ENCODE results near the gene ALDH4A1.

ALDH4A1 gene

GRCh38 chr1:18950401-18951026 is 48.2 kb upstream of the ALDH4A1 start:
- TF ChIP-seq RAD21 (IDR thresholded peaks at IDR 0.05; ENCODE audit: low read depth) (no peak), TEAD4 (IDR thresholded peaks at IDR 0.05) (no peak), NFIC (IDR thresholded peaks at IDR 0.05) (no peak), FOXM1 (IDR thresholded peaks at IDR 0.05; ENCODE audit: borderline replicate concordance, low read depth) (no peak), EP300 (IDR thresholded peaks at IDR 0.05; ENCODE audit: borderline replicate concordance) (no peak), ZBTB7A (IDR thresholded peaks at IDR 0.05; ENCODE audit: low read depth) (no peak), CEBPB (IDR thresholded peaks at IDR 0.05) (no peak), TAF1 (IDR thresholded peaks at IDR 0.05; ENCODE audit: low read depth) (no peak), CREB1 (IDR thresholded peaks at IDR 0.05; ENCODE audit: low read depth) (no peak), MAX (IDR thresholded peaks at IDR 0.05) (no peak), TCF12 (IDR thresholded peaks at IDR 0.05; ENCODE audit: low read depth) (no peak), EGR1 (IDR thresholded peaks at IDR 0.05) (no peak)
- TF ChIP-seq, protein P1, sequence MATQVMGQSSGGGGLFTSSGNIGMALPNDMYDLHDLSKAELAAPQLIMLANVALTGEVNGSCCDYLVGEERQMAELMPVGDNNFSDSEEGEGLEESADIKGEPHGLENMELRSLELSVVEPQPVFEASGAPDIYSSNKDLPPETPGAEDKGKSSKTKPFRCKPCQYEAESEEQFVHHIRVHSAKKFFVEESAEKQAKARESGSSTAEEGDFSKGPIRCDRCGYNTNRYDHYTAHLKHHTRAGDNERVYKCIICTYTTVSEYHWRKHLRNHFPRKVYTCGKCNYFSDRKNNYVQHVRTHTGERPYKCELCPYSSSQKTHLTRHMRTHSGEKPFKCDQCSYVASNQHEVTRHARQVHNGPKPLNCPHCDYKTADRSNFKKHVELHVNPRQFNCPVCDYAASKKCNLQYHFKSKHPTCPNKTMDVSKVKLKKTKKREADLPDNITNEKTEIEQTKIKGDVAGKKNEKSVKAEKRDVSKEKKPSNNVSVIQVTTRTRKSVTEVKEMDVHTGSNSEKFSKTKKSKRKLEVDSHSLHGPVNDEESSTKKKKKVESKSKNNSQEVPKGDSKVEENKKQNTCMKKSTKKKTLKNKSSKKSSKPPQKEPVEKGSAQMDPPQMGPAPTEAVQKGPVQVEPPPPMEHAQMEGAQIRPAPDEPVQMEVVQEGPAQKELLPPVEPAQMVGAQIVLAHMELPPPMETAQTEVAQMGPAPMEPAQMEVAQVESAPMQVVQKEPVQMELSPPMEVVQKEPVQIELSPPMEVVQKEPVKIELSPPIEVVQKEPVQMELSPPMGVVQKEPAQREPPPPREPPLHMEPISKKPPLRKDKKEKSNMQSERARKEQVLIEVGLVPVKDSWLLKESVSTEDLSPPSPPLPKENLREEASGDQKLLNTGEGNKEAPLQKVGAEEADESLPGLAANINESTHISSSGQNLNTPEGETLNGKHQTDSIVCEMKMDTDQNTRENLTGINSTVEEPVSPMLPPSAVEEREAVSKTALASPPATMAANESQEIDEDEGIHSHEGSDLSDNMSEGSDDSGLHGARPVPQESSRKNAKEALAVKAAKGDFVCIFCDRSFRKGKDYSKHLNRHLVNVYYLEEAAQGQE (IDR thresholded peaks at IDR 0.05; ENCODE audit: low read depth) = no peak

DNA sequence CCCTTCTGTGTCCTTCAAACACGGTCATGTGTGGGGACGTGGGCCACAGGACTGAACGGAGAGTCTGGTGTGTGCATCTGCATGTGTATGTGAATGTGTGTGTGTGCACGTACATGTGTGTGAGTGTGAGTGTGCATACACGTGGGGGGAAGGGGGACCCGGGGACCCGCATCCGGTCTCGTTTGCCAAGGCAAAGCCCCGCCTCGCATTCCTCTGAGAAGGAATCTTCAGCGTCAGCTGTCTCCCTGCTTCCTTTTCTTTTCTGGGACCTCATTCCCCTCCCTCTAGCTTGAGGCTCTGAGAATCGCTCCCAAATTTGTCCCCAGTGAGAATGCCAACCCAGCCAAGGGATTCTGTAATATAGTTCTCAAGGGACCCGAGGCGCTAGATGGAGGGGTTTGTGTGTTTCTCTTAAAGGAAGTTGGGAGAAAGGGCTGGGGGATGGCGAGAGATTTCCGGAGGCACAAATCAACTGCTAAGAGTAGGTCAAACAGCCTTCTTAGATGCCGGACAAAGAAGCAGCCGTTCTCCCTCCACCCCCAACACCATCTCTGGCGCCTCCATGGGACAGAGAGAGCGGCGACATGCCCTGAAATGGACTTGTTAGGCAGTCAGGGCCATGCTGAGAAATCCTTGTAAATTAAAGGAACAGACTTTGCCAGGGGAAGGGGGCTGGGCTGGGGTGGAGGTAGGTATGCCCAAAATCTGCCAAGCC is 47.5 kb upstream of the ALDH4A1 start:
- TF ChIP-seq ZBTB7A (IDR thresholded peaks at IDR 0.05; ENCODE audit: low read depth) = no peak
- TF ChIP-seq, protein P1 (IDR thresholded peaks at IDR 0.05; ENCODE audit: low read depth) = no peak
- TF ChIP-seq MAX (IDR thresholded peaks at IDR 0.05) = no peak
- TF ChIP-seq NFIC (IDR thresholded peaks at IDR 0.05) = no peak
- TF ChIP-seq CEBPB (IDR thresholded peaks at IDR 0.05) = no peak
- TF ChIP-seq FOXM1 (IDR thresholded peaks at IDR 0.05; ENCODE audit: borderline replicate concordance, low read depth) = no peak
- no peak for TF ChIP-seq TAF1 (IDR thresholded peaks at IDR 0.05; ENCODE audit: low read depth)
- TF ChIP-seq, protein P2, sequence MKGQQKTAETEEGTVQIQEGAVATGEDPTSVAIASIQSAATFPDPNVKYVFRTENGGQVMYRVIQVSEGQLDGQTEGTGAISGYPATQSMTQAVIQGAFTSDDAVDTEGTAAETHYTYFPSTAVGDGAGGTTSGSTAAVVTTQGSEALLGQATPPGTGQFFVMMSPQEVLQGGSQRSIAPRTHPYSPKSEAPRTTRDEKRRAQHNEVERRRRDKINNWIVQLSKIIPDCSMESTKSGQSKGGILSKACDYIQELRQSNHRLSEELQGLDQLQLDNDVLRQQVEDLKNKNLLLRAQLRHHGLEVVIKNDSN (IDR thresholded peaks at IDR 0.05) = no peak
- no peak for TF ChIP-seq YY1 (IDR thresholded peaks at IDR 0.05; ENCODE audit: low read depth)
- TF ChIP-seq RAD21 (IDR thresholded peaks at IDR 0.05; ENCODE audit: low read depth) = no peak
- no peak for TF ChIP-seq EGR1 (IDR thresholded peaks at IDR 0.05)

DNA sequence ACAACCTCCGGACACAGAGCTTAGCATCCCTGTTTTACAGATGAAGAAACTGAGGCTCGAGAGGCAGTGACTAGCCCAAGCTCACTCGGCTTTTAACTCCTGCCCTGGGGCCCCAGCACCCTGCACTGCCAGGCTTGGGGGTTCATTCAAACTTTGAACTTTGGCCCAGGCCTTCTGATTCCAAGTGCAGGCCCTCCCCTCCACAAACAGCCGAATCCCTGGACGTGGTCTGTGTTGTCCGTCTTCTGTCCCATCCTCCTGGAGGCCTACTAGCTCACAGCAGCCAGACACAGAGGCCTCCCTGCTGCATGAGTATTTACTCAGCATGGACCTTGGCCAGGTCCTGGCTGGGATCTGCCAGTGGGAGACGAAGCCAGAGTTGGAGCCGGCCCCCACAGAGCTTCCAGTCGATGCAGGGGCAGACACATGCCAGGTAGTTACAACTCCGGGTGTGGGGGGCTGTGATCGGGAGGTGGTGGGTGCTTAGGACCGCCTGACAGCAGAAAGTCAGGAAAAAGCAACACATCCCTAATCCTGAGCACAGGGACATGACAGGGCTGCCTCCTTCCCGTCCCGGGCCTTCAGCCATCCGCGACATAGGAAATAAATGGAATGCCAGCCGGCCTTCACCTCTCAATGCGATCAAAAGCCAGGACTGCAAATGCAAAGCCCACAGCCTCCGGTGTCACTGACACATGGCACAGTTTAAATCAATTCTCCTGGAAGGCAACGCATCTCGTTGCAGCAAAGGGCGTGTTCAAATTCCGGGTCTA is 46.7 kb upstream of the ALDH4A1 start:
- TF ChIP-seq FOXM1 (IDR thresholded peaks at IDR 0.05; ENCODE audit: borderline replicate concordance, low read depth) (no peak), CREB1 (IDR thresholded peaks at IDR 0.05; ENCODE audit: low read depth) (no peak), TEAD4 (IDR thresholded peaks at IDR 0.05) (no peak), YY1 (IDR thresholded peaks at IDR 0.05; ENCODE audit: low read depth) (no peak), EGR1 (IDR thresholded peaks at IDR 0.05) (no peak), TAF1 (IDR thresholded peaks at IDR 0.05; ENCODE audit: low read depth) (no peak), RAD21 (IDR thresholded peaks at IDR 0.05; ENCODE audit: low read depth) (no peak)
- TF ChIP-seq, protein P2 (IDR thresholded peaks at IDR 0.05) = no peak

DNA sequence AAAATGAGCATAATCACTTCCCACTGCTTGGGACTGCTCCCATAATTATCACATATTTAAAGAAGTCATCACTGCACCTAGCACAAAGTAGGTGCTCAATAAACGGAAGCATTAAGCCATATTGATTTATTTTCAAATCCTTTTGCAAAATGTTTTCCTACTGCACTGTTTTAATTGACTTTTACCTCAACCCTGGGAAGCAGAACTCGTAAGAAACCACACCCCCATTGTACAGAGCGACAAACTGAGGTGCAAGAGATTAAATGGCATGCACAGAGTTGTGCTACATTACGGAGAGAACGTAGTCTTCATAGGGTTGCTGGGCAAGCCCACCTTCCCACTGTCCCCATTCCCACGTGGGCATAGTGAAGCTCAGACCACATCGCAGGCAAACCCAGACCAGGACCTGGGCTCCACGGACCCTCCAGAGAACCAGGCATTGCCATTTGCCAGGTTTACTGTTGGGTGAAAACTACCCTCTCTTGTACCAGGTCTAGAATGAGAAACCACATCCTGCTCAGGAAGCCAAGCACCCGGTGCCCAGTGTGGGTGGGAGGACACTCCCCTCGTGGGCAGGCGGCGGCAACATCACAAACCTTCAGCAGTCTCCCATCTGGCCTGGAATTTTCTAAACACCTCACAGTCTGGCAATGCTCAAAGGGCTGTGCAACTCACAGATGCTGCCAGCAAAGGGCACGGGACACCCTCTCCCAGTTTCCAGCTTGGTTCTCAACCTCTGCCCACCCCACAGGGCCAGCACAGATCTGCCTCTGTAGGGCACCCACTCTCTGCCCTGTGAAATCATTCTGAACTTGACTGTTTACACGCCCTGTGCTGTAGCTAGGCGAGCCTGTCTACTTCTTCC is 45.9 kb upstream of the ALDH4A1 start:
- TF ChIP-seq TAF1 (IDR thresholded peaks at IDR 0.05; ENCODE audit: low read depth) = no peak
- TF ChIP-seq EGR1 (IDR thresholded peaks at IDR 0.05) = no peak
- no peak for TF ChIP-seq RAD21 (IDR thresholded peaks at IDR 0.05; ENCODE audit: low read depth)
- TF ChIP-seq, protein P2 (IDR thresholded peaks at IDR 0.05) = no peak
- no peak for TF ChIP-seq FOXM1 (IDR thresholded peaks at IDR 0.05; ENCODE audit: borderline replicate concordance, low read depth)
- no peak for TF ChIP-seq EP300 (IDR thresholded peaks at IDR 0.05; ENCODE audit: borderline replicate concordance)
- no peak for TF ChIP-seq ZBTB7A (IDR thresholded peaks at IDR 0.05; ENCODE audit: low read depth)
- no peak for TF ChIP-seq NFIC (IDR thresholded peaks at IDR 0.05)
- no peak for TF ChIP-seq YY1 (IDR thresholded peaks at IDR 0.05; ENCODE audit: low read depth)
- no peak for TF ChIP-seq TEAD4 (IDR thresholded peaks at IDR 0.05)
- TF ChIP-seq MAX (IDR thresholded peaks at IDR 0.05) = no peak
- TF ChIP-seq TCF12 (IDR thresholded peaks at IDR 0.05; ENCODE audit: low read depth) = no peak
